HG03103 (cell line): ENCODE results near the gene AGPAT4.
"Not testable (repeated sequence)": the region's sequence is repeated elsewhere in the genome, so short reads cannot be mapped to it uniquely, and the experiment has no call there.

Experiments
- ATAC-seq: cut with Tn5 transposase; IDR thresholded peaks from one replicate; pipeline ENCODE4 v1.9.1; 2021; ENCODE audit warnings: low read depth; ENCODE audit not compliant: unreplicated experiment

Gene AGPAT4

GRCh38 chr6:161172769-161173168, 101.1 kb downstream of the AGPAT4 start:
- ATAC-seq = not testable (repeated sequence)

- no peak for ATAC-seq
Measured at GRCh38 chr6:161171207-161171606, 102.7 kb downstream of the AGPAT4 start.

- no peak for ATAC-seq
Measured at GRCh38 chr6:161169696-161170095, 104.2 kb downstream of the AGPAT4 start.

GRCh38 chr6:161169035-161169434, 104.8 kb downstream of the AGPAT4 start:
- no peak for ATAC-seq

- ATAC-seq = no peak
Measured at GRCh38 chr6:161168281-161168891, 105.5 kb downstream of the AGPAT4 start.

GRCh38 chr6:161166677-161167076, 107.2 kb downstream of the AGPAT4 start:
- no peak for ATAC-seq

GRCh38 chr6:161166176-161166575, 107.7 kb downstream of the AGPAT4 start:
- no peak for ATAC-seq

GRCh38 chr6:161164182-161164625, 109.7 kb downstream of the AGPAT4 start:
- no peak for ATAC-seq

- no peak for ATAC-seq
Measured at GRCh38 chr6:161163466-161164181, 110.2 kb downstream of the AGPAT4 start.

GRCh38 chr6:161162722-161163121, 111.1 kb downstream of the AGPAT4 start:
- no peak for ATAC-seq

GRCh38 chr6:161161889-161162624, 111.8 kb downstream of the AGPAT4 start:
- ATAC-seq = no peak

GRCh38 chr6:161161121-161161520, 112.7 kb downstream of the AGPAT4 start:
- ATAC-seq = no peak

GRCh38 chr6:161154796-161155335, 119.0 kb downstream of the AGPAT4 start:
- no peak for ATAC-seq

GRCh38 chr6:161153725-161154124, 120.1 kb downstream of the AGPAT4 start:
- ATAC-seq = no peak

- no peak for ATAC-seq
Measured at GRCh38 chr6:161152907-161153662, 120.8 kb downstream of the AGPAT4 start.

GRCh38 chr6:161152527-161152862, 121.4 kb downstream of the AGPAT4 start:
- no peak for ATAC-seq

- ATAC-seq = no peak
Measured at GRCh38 chr6:161151660-161152526, 122.0 kb downstream of the AGPAT4 start.

GRCh38 chr6:161151059-161151645, 122.7 kb downstream of the AGPAT4 start:
- ATAC-seq = no peak

- no peak for ATAC-seq
Measured at GRCh38 chr6:161150566-161150965, 123.3 kb downstream of the AGPAT4 start.
